ENCODE results near the gene VWDE. TPM values are rescaled to one million over a fixed set of nuclear protein-coding genes. Genes with fewer than 3 reads are reported as not detected.
A peak's percentile ranks its signal among the peaks of the same experiment; 100 is the strongest.

The VWDE gene
- total and polyA plus RNA-seq, 5 donors = 6.1 to 18.4 (median 10.6) TPM

DNA sequence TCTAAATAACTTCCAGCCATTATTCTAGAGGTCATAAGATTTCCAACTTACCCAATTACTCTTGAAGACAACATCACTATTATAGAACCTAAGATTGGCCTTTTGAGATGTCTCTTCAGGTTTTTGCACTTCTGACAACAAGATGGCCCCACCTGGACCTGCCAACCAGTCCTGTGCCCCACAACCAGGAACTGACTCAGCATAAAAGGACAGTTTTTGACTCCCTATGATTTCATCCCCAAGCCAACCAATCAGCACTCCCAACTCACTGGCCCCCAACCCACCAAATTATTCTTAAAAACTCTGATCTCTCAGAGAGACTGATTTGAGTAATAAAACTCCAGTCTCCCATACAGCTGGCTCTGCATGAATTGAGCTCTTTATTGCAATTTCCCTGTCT, 98.2 kb downstream of the VWDE start:
- intact Hi-C loops (cut with DNase I) = no loop called here
- H3K4me1 ChIP-seq (ENCODE audit: control insufficient read depth, insufficient read depth, low read length) = no peaks in the 10 kb centered on the region
- H3K27me3 ChIP-seq (ENCODE audit: control insufficient read depth, insufficient read depth) = no peaks in the 10 kb centered on the region
- DNase-seq (no peak), ATAC-seq (no peak)
- H3K27ac ChIP-seq (ENCODE audit: low read length) = no peak overlapping the region
- H3K9me3 ChIP-seq (ENCODE audit: control insufficient read depth, low read length) = no peaks in the 10 kb centered on the region
- H3K4me3 ChIP-seq (ENCODE audit: low read length) = no peak overlapping the region

- DNase-seq = no peak
- H3K27me3 ChIP-seq (ENCODE audit: control insufficient read depth, insufficient read depth) = no peaks in the 10 kb centered on the region
- no peaks in the 10 kb centered on the region for H3K9me3 ChIP-seq (ENCODE audit: control insufficient read depth, low read length)
- H3K27ac ChIP-seq (ENCODE audit: low read length) = no peak overlapping the region
- no peak for ATAC-seq
- 55% methylated on average over 4 of the region's 4 CpGs for WGBS
- no peaks in the 10 kb centered on the region for H3K4me1 ChIP-seq (ENCODE audit: control insufficient read depth, insufficient read depth, low read length)
- intact Hi-C loops (cut with DNase I) = no loop called here
- H3K4me3 ChIP-seq (ENCODE audit: low read length) = no peak overlapping the region
Observed at GRCh38 chr7:12303495-12303894, 100.2 kb downstream of the VWDE start.

- ATAC-seq (no peak), DNase-seq (no peak)
- intact Hi-C loops (cut with DNase I) = no loop called here
- no peak overlapping the region for H3K27ac ChIP-seq (ENCODE audit: low read length)
- WGBS = 63% methylated on average over 2 of the region's 2 CpGs
- no peak overlapping the region for H3K4me3 ChIP-seq (ENCODE audit: low read length)
- H3K4me1 ChIP-seq (ENCODE audit: control insufficient read depth, insufficient read depth, low read length) = no peaks in the 10 kb centered on the region
- no peaks in the 10 kb centered on the region for H3K27me3 ChIP-seq (ENCODE audit: control insufficient read depth, insufficient read depth)
- H3K9me3 ChIP-seq (ENCODE audit: control insufficient read depth, low read length) = no peaks in the 10 kb centered on the region
Observed at GRCh38 chr7:12303062-12303461, 100.6 kb downstream of the VWDE start.

DNA sequence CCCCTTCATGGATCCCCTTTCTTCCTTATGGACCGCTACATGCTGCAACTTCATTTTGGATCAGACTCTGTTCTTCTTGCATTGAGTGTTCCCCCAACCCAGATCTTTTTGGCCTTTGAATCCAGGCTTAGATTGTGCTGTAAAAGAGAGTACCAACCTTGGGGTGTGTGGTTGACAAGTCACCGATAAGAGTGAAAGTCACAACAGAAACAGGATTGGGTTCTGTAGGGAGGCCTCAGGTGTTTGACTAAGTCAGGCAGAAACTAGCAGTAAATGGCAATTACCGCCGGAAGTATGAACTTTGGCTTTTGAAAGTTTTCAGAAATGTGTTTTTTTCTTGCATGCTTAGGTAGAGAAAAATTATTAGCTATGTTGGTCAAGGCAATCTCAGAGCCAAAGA, 103.2 kb downstream of the VWDE start:
- 95% methylated on average over 4 of the region's 4 CpGs for WGBS
- no peaks in the 10 kb centered on the region for H3K27me3 ChIP-seq (ENCODE audit: control insufficient read depth, insufficient read depth)
- DNase-seq (no peak), ATAC-seq (no peak)
- H3K27ac ChIP-seq (ENCODE audit: low read length) = no peak overlapping the region
- intact Hi-C loops (cut with DNase I) = no loop called here
- no peaks in the 10 kb centered on the region for H3K9me3 ChIP-seq (ENCODE audit: control insufficient read depth, low read length)
- no peak overlapping the region for H3K4me3 ChIP-seq (ENCODE audit: low read length)
- H3K4me1 ChIP-seq (ENCODE audit: control insufficient read depth, insufficient read depth, low read length) = no peaks in the 10 kb centered on the region

DNA sequence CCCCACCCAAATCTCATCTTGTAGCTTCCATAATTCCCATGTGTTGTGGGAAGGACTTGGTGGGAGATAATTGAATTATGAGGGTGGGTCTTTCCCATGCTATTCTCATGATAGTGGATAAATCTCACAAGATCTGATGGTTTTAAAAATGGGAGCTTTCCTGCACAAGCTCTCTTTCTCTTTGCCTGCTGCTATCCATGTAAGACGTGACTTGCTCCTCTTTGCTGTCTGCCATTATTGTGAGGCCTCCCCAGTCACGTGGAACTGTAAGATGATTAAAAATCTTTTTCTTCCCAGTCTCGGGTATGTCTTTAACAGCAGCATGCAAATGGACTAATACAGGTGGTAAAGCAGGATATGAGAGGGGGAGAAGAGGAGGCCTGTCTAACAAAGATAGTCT, 104.3 kb downstream of the VWDE start:
- no peak for DNase-seq
- H3K9me3 ChIP-seq (ENCODE audit: control insufficient read depth, low read length) = no peaks in the 10 kb centered on the region
- no peak for ATAC-seq
- intact Hi-C loops (cut with DNase I) = no loop called here
- H3K27ac ChIP-seq (ENCODE audit: low read length) = no peak overlapping the region
- 72% methylated on average over 3 of the region's 3 CpGs for WGBS
- H3K4me1 ChIP-seq (ENCODE audit: control insufficient read depth, insufficient read depth, low read length) = no peaks in the 10 kb centered on the region
- H3K4me3 ChIP-seq (ENCODE audit: low read length) = no peak overlapping the region
- H3K27me3 ChIP-seq (ENCODE audit: control insufficient read depth, insufficient read depth) = no peaks in the 10 kb centered on the region

- WGBS = 78% methylated on average over 3 of the region's 3 CpGs
- Histone ChIP-seq H3K27me3 (ENCODE audit: control insufficient read depth, insufficient read depth) (no peaks in the 10 kb centered on the region), H3K4me1 (ENCODE audit: control insufficient read depth, insufficient read depth, low read length) (no peaks in the 10 kb centered on the region), H3K27ac (ENCODE audit: low read length) (no peak overlapping the region), H3K9me3 (ENCODE audit: control insufficient read depth, low read length) (no peaks in the 10 kb centered on the region), H3K4me3 (ENCODE audit: low read length) (no peak overlapping the region)
- ATAC-seq (no peak), DNase-seq (no peak)
- intact Hi-C loops (cut with DNase I) = no loop called here
Observed at GRCh38 chr7:12297283-12298108, 106.2 kb downstream of the VWDE start.

DNA sequence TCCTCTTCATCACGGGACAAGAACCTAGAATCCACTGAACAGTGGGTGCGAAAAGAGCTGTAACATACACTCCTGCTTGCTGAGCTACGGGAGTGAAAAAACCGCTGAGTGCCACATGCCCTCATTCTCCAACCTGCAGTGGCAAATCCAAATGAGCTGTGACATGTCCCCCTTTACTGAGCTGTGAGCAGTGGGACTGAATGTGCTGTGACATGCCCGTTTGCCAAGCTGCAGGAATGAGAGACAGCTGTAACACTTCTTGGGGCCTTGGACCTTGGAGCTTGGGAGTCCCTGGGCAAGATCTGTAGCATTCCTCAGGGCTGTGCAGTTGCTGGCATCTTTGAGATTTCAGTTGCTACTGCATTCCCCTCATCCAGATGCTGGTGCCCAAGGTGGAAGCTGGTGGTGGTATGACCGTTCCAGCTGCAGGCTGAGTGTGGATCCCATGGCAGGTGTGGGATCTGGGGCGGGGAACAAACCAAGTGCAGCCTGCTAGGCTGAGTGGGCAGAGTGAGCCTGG, 107.6 kb downstream of the VWDE start:
- Histone ChIP-seq H3K27ac (ENCODE audit: low read length) (no peak overlapping the region), H3K27me3 (ENCODE audit: control insufficient read depth, insufficient read depth) (no peaks in the 10 kb centered on the region), H3K9me3 (ENCODE audit: control insufficient read depth, low read length) (peaks cover 2% of the 10 kb centered on the region), H3K4me3 (ENCODE audit: low read length) (no peak overlapping the region), H3K4me1 (ENCODE audit: control insufficient read depth, insufficient read depth, low read length) (no peaks in the 10 kb centered on the region)
- ATAC-seq (no peak), DNase-seq (no peak)
- intact Hi-C loops (cut with DNase I) = no loop called here
- 87% methylated on average over 7 of the region's 7 CpGs for WGBS

DNA sequence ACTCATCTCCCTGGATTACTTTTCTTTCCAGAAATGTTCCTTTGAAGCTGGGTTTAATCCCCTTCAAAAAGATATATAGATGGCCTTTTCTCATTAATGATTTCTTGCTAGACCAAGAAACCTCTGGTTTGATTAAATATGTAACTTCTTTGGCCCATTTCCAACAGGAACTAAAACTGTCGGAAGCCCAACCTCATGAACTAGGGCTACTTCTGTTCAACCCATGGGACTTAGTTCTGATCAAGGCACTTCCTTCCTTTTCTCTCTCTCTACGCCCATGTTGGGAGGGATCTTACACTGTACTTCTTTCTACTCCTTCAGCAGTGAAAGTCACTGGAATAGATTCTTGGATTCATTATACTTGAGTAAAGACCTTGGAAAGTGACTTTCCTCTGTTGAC, 109.0 kb downstream of the VWDE start:
- H3K9me3 ChIP-seq (ENCODE audit: control insufficient read depth, low read length) = peaks cover 2% of the 10 kb centered on the region
- no peaks in the 10 kb centered on the region for H3K4me1 ChIP-seq (ENCODE audit: control insufficient read depth, insufficient read depth, low read length)
- intact Hi-C loops (cut with DNase I) = no loop called here
- H3K27ac ChIP-seq (ENCODE audit: low read length) = no peak overlapping the region
- no peak for DNase-seq
- no peak overlapping the region for H3K4me3 ChIP-seq (ENCODE audit: low read length)
- WGBS = 36% methylated on average over 2 of the region's 2 CpGs
- no peak for ATAC-seq
- H3K27me3 ChIP-seq (ENCODE audit: control insufficient read depth, insufficient read depth) = no peaks in the 10 kb centered on the region

- Histone ChIP-seq H3K9me3 (ENCODE audit: control insufficient read depth, low read length) (peaks cover 4% of the 10 kb centered on the region), H3K4me3 (ENCODE audit: low read length) (no peak overlapping the region), H3K27me3 (ENCODE audit: control insufficient read depth, insufficient read depth) (no peaks in the 10 kb centered on the region), H3K27ac (ENCODE audit: low read length) (no peak overlapping the region), H3K4me1 (ENCODE audit: control insufficient read depth, insufficient read depth, low read length) (no peaks in the 10 kb centered on the region)
- DNase-seq = no peak
- WGBS = 81% methylated on average over 1 of the region's 1 CpG
- intact Hi-C loops (cut with DNase I) = no loop called here
- no peak for ATAC-seq
Observed at GRCh38 chr7:12291870-12292269, 111.8 kb downstream of the VWDE start.

DNA sequence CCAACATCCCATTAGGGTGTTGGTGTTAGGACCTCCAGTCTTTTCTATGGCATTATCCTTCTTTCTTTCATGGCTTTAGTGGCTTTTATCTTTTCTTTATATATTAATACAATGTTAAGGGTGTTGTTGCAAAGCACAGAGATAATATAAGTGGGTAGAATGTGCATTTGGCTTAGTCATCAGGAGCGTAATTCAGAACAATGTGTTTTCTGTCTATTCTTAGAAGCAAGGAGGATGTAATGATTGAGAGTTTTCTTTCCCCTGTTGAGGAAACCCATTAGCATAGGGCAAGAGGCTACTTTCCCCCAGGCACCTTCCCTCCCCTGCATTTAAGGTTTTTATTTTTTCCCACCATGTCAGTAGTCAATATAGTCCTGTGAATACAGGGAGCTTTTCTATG, 112.9 kb downstream of the VWDE start:
- Histone ChIP-seq H3K4me1 (ENCODE audit: control insufficient read depth, insufficient read depth, low read length) (no peaks in the 10 kb centered on the region), H3K27me3 (ENCODE audit: control insufficient read depth, insufficient read depth) (no peaks in the 10 kb centered on the region), H3K27ac (ENCODE audit: low read length) (no peak overlapping the region), H3K4me3 (ENCODE audit: low read length) (no peak overlapping the region), H3K9me3 (ENCODE audit: control insufficient read depth, low read length) (peaks cover 4% of the 10 kb centered on the region)
- ATAC-seq = no peak
- intact Hi-C loops (cut with DNase I) = no loop called here
- no peak for DNase-seq
- 72% methylated on average over 1 of the region's 1 CpG for WGBS

DNA sequence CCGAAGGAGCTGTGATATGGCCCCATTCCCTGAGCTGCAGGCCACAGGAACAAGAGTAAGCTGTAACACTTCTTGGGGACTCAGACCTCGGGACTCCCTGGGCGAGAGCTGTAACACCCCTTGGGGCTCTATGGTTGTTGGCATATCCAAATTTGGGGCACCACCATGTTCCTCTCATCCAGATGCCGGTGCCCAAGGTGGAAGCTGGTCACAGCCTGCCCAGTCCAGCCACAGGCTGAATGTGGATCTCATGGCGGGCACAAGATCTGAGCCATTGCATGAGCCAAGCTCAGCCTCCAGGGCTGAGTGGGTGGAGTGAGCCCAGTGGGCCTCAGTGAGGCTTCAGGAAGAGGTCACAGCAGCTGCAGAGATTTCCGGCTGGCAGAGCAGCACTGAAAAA, 113.7 kb downstream of the VWDE start:
- WGBS = 89% methylated on average over 6 of the region's 6 CpGs
- no peak overlapping the region for H3K27ac ChIP-seq (ENCODE audit: low read length)
- H3K4me3 ChIP-seq (ENCODE audit: low read length) = no peak overlapping the region
- DNase-seq (peak in 1 of 3 donors; percentile 46), ATAC-seq (no peak)
- H3K9me3 ChIP-seq (ENCODE audit: control insufficient read depth, low read length) = peaks cover 4% of the 10 kb centered on the region
- H3K4me1 ChIP-seq (ENCODE audit: control insufficient read depth, insufficient read depth, low read length) = no peaks in the 10 kb centered on the region
- no peaks in the 10 kb centered on the region for H3K27me3 ChIP-seq (ENCODE audit: control insufficient read depth, insufficient read depth)
- intact Hi-C loops (cut with DNase I) = no loop called here

DNA sequence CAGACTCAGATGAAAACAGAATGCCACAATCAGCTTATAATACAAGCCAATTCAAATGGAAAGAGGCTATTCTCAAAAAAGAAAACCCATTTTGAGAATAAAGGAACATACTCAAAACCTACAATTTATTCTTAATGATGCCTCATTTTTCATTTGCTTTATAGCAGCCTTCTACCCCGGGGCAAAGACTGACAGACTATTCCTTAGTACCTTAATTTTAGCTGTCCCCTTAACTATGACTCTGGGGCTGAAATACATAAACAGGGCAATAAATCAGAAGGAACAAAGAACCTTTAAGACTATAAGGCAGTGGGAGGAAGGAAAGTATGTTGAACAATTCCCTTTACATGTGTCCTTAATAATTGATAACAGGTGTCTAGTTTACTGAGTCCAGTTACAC, 115.8 kb downstream of the VWDE start:
- DNase-seq (no peak), ATAC-seq (no peak)
- Histone ChIP-seq H3K9me3 (ENCODE audit: control insufficient read depth, low read length) (peaks cover 4% of the 10 kb centered on the region), H3K27ac (ENCODE audit: low read length) (no peak overlapping the region), H3K4me1 (ENCODE audit: control insufficient read depth, insufficient read depth, low read length) (no peaks in the 10 kb centered on the region), H3K4me3 (ENCODE audit: low read length) (no peak overlapping the region), H3K27me3 (ENCODE audit: control insufficient read depth, insufficient read depth) (no peaks in the 10 kb centered on the region)
- 57% methylated on average over 1 of the region's 1 CpG for WGBS
- intact Hi-C loops (cut with DNase I) = no loop called here
